ENCODE measurements around the gene FMNL2. TPM values are rescaled to one million over a fixed set of nuclear protein-coding genes. Genes with fewer than 3 reads are reported as not detected.

FMNL2 gene
- total RNA-seq, 5 donors from 2014 or later (not counting 1 experiment from before 2014, with no cell fraction given): 0.63 to 0.96 (median 0.75) TPM

GRCh38 chr2:152505495-152505906 lies 170.5 kb downstream of the FMNL2 start:
- Mint-ChIP-seq H3K36me3 (no peaks in the 10 kb centered on the region), H3K4me1 (no peaks in the 10 kb centered on the region), H3K27me3 (peaks cover 0 to 6% of the 10 kb centered on the region in 2 donors), H3K27ac (no peak overlapping the region), H3K4me3 (no peak overlapping the region), H3K9me3 (peaks cover 0 to 4% (median 0%) of the 10 kb centered on the region in 3 donors)
- H3K9me3 ChIP-seq: no peaks in the 10 kb centered on the region
- 40% methylated on average over 1 of the region's 9 CpGs for WGBS (ENCODE audit: insufficient coverage)
- H3K4me1 ChIP-seq (ENCODE audit: control insufficient read depth in 1 of 2, extremely low read depth in 1 of 2, insufficient read depth in 2 of 2, low read length in 2 of 2): no peaks in the 10 kb centered on the region
- no peaks in the 10 kb centered on the region for H3K36me3 ChIP-seq (ENCODE audit: control insufficient read depth in 2 of 2, extremely low read depth in 1 of 2, insufficient read depth in 1 of 2, low read length in 1 of 2)
- DNase-seq (no peak), ATAC-seq (replicated peaks in 1 of 4) (no peak)
- ChIA-PET CTCF (no interaction called here), POLR2A (no interaction called here)
- peaks cover 0 to 2% of the 10 kb centered on the region in 2 experiments for H3K27me3 ChIP-seq (replicated peaks in 1 of 2; ENCODE audit: control insufficient read depth in 2 of 2, extremely low read depth in 1 of 2, insufficient read depth in 2 of 2, low read length in 1 of 2)
- no peak overlapping the region for H3K27ac ChIP-seq (ENCODE audit: low read length)
- no peak overlapping the region for H3K4me3 ChIP-seq (ENCODE audit: control insufficient read depth in 1 of 2, extremely low read depth in 1 of 2, low read length in 1 of 2)

GRCh38 chr2:152506843-152507242 lies 171.9 kb downstream of the FMNL2 start:
- peaks cover 0 to 4% (median 0%) of the 10 kb centered on the region in 3 donors for H3K9me3 Mint-ChIP-seq
- ATAC-seq (replicated peaks in 1 of 4) (no peak), DNase-seq (no peak)
- no peak overlapping the region for H3K4me3 Mint-ChIP-seq
- Histone ChIP-seq H3K27ac (ENCODE audit: low read length) (no peak overlapping the region), H3K27me3 (replicated peaks in 1 of 2; ENCODE audit: control insufficient read depth in 2 of 2, extremely low read depth in 1 of 2, insufficient read depth in 2 of 2, low read length in 1 of 2) (no peaks in the 10 kb centered on the region), H3K4me1 (ENCODE audit: control insufficient read depth in 1 of 2, extremely low read depth in 1 of 2, insufficient read depth in 2 of 2, low read length in 2 of 2) (no peaks in the 10 kb centered on the region), H3K9me3 (no peaks in the 10 kb centered on the region), H3K36me3 (ENCODE audit: control insufficient read depth in 2 of 2, extremely low read depth in 1 of 2, insufficient read depth in 1 of 2, low read length in 1 of 2) (no peaks in the 10 kb centered on the region), H3K4me3 (ENCODE audit: control insufficient read depth in 1 of 2, extremely low read depth in 1 of 2, low read length in 1 of 2) (no peak overlapping the region)
- no peaks in the 10 kb centered on the region for H3K4me1 Mint-ChIP-seq
- CTCF ChIA-PET: no interaction called here
- H3K36me3 Mint-ChIP-seq: no peaks in the 10 kb centered on the region
- 60% methylated on average over 1 of the region's 4 CpGs for WGBS (ENCODE audit: insufficient coverage)
- POLR2A ChIA-PET: no interaction called here
- peaks cover 1 to 4% of the 10 kb centered on the region in 2 donors for H3K27me3 Mint-ChIP-seq
- no peak overlapping the region for H3K27ac Mint-ChIP-seq

GRCh38 chr2:152507907-152508306 lies 172.9 kb downstream of the FMNL2 start:
- H3K4me3 Mint-ChIP-seq: no peak overlapping the region
- POLR2A ChIA-PET: no interaction called here
- H3K4me1 ChIP-seq (ENCODE audit: control insufficient read depth in 1 of 2, extremely low read depth in 1 of 2, insufficient read depth in 2 of 2, low read length in 2 of 2): no peaks in the 10 kb centered on the region
- DNase-seq: no peak
- H3K9me3 ChIP-seq: no peaks in the 10 kb centered on the region
- ATAC-seq (replicated peaks in 1 of 4): no peak
- no peaks in the 10 kb centered on the region for H3K36me3 Mint-ChIP-seq
- H3K27me3 ChIP-seq (replicated peaks in 1 of 2; ENCODE audit: control insufficient read depth in 2 of 2, extremely low read depth in 1 of 2, insufficient read depth in 2 of 2, low read length in 1 of 2): no peaks in the 10 kb centered on the region
- H3K9me3 Mint-ChIP-seq: peaks cover 0 to 1% (median 0%) of the 10 kb centered on the region in 3 donors
- H3K27ac ChIP-seq (ENCODE audit: low read length): no peak overlapping the region
- H3K4me3 ChIP-seq (ENCODE audit: control insufficient read depth in 1 of 2, extremely low read depth in 1 of 2, low read length in 1 of 2): no peak overlapping the region
- no peaks in the 10 kb centered on the region for H3K36me3 ChIP-seq (ENCODE audit: control insufficient read depth in 2 of 2, extremely low read depth in 1 of 2, insufficient read depth in 1 of 2, low read length in 1 of 2)
- no peaks in the 10 kb centered on the region for H3K4me1 Mint-ChIP-seq
- peaks cover 2 to 4% of the 10 kb centered on the region in 2 donors for H3K27me3 Mint-ChIP-seq
- WGBS (ENCODE audit: insufficient coverage): 40% methylated on average over 1 of the region's 6 CpGs
- CTCF ChIA-PET: no interaction called here
- H3K27ac Mint-ChIP-seq: no peak overlapping the region

GRCh38 chr2:152508446-152508845 lies 173.5 kb downstream of the FMNL2 start:
- no peak overlapping the region for H3K4me3 Mint-ChIP-seq
- no peaks in the 10 kb centered on the region for H3K36me3 ChIP-seq (ENCODE audit: control insufficient read depth in 2 of 2, extremely low read depth in 1 of 2, insufficient read depth in 1 of 2, low read length in 1 of 2)
- ChIA-PET POLR2A (no interaction called here), CTCF (no interaction called here)
- DNase-seq: no peak
- no peak overlapping the region for H3K27ac ChIP-seq (ENCODE audit: low read length)
- peaks cover 2 to 4% of the 10 kb centered on the region in 2 donors for H3K27me3 Mint-ChIP-seq
- no peak overlapping the region for H3K4me3 ChIP-seq (ENCODE audit: control insufficient read depth in 1 of 2, extremely low read depth in 1 of 2, low read length in 1 of 2)
- ATAC-seq (replicated peaks in 1 of 4): no peak
- no peaks in the 10 kb centered on the region for H3K9me3 Mint-ChIP-seq
- H3K36me3 Mint-ChIP-seq: no peaks in the 10 kb centered on the region
- H3K27ac Mint-ChIP-seq: no peak overlapping the region
- H3K27me3 ChIP-seq (replicated peaks in 1 of 2; ENCODE audit: control insufficient read depth in 2 of 2, extremely low read depth in 1 of 2, insufficient read depth in 2 of 2, low read length in 1 of 2): no peaks in the 10 kb centered on the region
- WGBS (ENCODE audit: insufficient coverage): 68% methylated on average over 4 of the region's 4 CpGs
- H3K4me1 ChIP-seq (ENCODE audit: control insufficient read depth in 1 of 2, extremely low read depth in 1 of 2, insufficient read depth in 2 of 2, low read length in 2 of 2): no peaks in the 10 kb centered on the region
- no peaks in the 10 kb centered on the region for H3K9me3 ChIP-seq
- no peaks in the 10 kb centered on the region for H3K4me1 Mint-ChIP-seq

- no peak for ATAC-seq (replicated peaks in 1 of 4)
- CTCF ChIA-PET: interaction anchor here in 1 of 2 donors (0.6 kb wide), 1 partner anchor 355 kb away, joined by 3 read pairs; no protein-coding TSS in a partner anchor
- Mint-ChIP-seq H3K4me3 (no peak overlapping the region), H3K9me3 (no peaks in the 10 kb centered on the region), H3K36me3 (no peaks in the 10 kb centered on the region), H3K4me1 (no peaks in the 10 kb centered on the region), H3K27me3 (peaks cover 0 to 4% of the 10 kb centered on the region in 2 donors), H3K27ac (no peak overlapping the region)
- no peak overlapping the region for H3K27ac ChIP-seq (ENCODE audit: low read length)
- POLR2A ChIA-PET: no interaction called here
- no peaks in the 10 kb centered on the region for H3K4me1 ChIP-seq (ENCODE audit: control insufficient read depth in 1 of 2, extremely low read depth in 1 of 2, insufficient read depth in 2 of 2, low read length in 2 of 2)
- no peaks in the 10 kb centered on the region for H3K9me3 ChIP-seq
- no peak overlapping the region for H3K4me3 ChIP-seq (ENCODE audit: control insufficient read depth in 1 of 2, extremely low read depth in 1 of 2, low read length in 1 of 2)
- no peaks in the 10 kb centered on the region for H3K36me3 ChIP-seq (ENCODE audit: control insufficient read depth in 2 of 2, extremely low read depth in 1 of 2, insufficient read depth in 1 of 2, low read length in 1 of 2)
- H3K27me3 ChIP-seq (replicated peaks in 1 of 2; ENCODE audit: control insufficient read depth in 2 of 2, extremely low read depth in 1 of 2, insufficient read depth in 2 of 2, low read length in 1 of 2): no peaks in the 10 kb centered on the region
- DNase-seq: no peak
- WGBS (ENCODE audit: insufficient coverage): no CpG with 5 or more reads among the region's 3 CpGs
Observed at GRCh38 chr2:152509772-152510491, 175.0 kb downstream of the FMNL2 start.

GRCh38 chr2:152510621-152511020 lies 175.6 kb downstream of the FMNL2 start:
- Mint-ChIP-seq H3K9me3 (no peaks in the 10 kb centered on the region), H3K27ac (no peak overlapping the region), H3K27me3 (peaks cover 0 to 4% of the 10 kb centered on the region in 2 donors), H3K4me1 (no peaks in the 10 kb centered on the region), H3K4me3 (no peak overlapping the region), H3K36me3 (no peaks in the 10 kb centered on the region)
- DNase-seq (no peak), ATAC-seq (replicated peaks in 1 of 4) (no peak)
- H3K4me1 ChIP-seq (ENCODE audit: control insufficient read depth in 1 of 2, extremely low read depth in 1 of 2, insufficient read depth in 2 of 2, low read length in 2 of 2): no peaks in the 10 kb centered on the region
- no CpG with 5 or more reads among the region's 5 CpGs for WGBS (ENCODE audit: insufficient coverage)
- no peaks in the 10 kb centered on the region for H3K9me3 ChIP-seq
- CTCF ChIA-PET: no interaction called here
- H3K27me3 ChIP-seq (replicated peaks in 1 of 2; ENCODE audit: control insufficient read depth in 2 of 2, extremely low read depth in 1 of 2, insufficient read depth in 2 of 2, low read length in 1 of 2): no peaks in the 10 kb centered on the region
- no peaks in the 10 kb centered on the region for H3K36me3 ChIP-seq (ENCODE audit: control insufficient read depth in 2 of 2, extremely low read depth in 1 of 2, insufficient read depth in 1 of 2, low read length in 1 of 2)
- POLR2A ChIA-PET: interaction anchor here in 1 of 2 donors (0.6 kb wide), 1 partner anchor 78 kb away, joined by 4 read pairs; no protein-coding TSS in a partner anchor
- H3K4me3 ChIP-seq (ENCODE audit: control insufficient read depth in 1 of 2, extremely low read depth in 1 of 2, low read length in 1 of 2): no peak overlapping the region
- H3K27ac ChIP-seq (ENCODE audit: low read length): no peak overlapping the region
